ENCODE results near the gene GPR161. TPM values are rescaled to one million over a fixed set of nuclear protein-coding genes. Genes with fewer than 3 reads are reported as not detected.

Gene GPR161
- polyA plus RNA-seq, 2 of the 4 experiments (the other 2 are of a cell fraction) = 7.8 to 9.4 TPM

GRCh38 chr1:168134642-168135041 is 2.1 kb downstream of the GPR161 start (continued):
- TF ChIP-seq, protein P1, sequence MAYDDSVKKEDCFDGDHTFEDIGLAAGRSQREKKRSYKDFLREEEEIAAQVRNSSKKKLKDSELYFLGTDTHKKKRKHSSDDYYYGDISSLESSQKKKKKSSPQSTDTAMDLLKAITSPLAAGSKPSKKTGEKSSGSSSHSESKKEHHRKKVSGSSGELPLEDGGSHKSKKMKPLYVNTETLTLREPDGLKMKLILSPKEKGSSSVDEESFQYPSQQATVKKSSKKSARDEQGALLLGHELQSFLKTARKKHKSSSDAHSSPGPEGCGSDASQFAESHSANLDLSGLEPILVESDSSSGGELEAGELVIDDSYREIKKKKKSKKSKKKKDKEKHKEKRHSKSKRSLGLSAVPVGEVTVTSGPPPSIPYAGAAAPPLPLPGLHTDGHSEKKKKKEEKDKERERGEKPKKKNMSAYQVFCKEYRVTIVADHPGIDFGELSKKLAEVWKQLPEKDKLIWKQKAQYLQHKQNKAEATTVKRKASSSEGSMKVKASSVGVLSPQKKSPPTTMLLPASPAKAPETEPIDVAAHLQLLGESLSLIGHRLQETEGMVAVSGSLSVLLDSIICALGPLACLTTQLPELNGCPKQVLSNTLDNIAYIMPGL (CRISPR knock-in tag; IDR thresholded peaks at IDR 0.05; ENCODE audit: borderline replicate concordance) = no peak
- TF ChIP-seq BCL3 (IDR thresholded peaks at IDR 0.05) (no peak), TP53 (CRISPR knock-in tag; IDR thresholded peaks at IDR 0.05) (no peak), POLR2A (IDR thresholded peaks at IDR 0.05; ENCODE audit: low read length) (no peak), ZFP36 (IDR thresholded peaks at IDR 0.05; ENCODE audit: borderline replicate concordance, partially characterized antibody) (no peak), EP300 (IDR thresholded peaks at IDR 0.05) (no peak), HOXB13 (CRISPR knock-in tag; IDR thresholded peaks at IDR 0.05; ENCODE audit: low read depth) (no peak), BHLHE40 (IDR thresholded peaks at IDR 0.05; ENCODE audit: low read depth, low read length) (no peak), FOXS1 (CRISPR knock-in tag; IDR thresholded peaks at IDR 0.05) (no peak), PHF8 (IDR thresholded peaks at IDR 0.05; ENCODE audit: borderline replicate concordance, low read depth) (no peak)

- ATAC-seq (no peak), DNase-seq (ENCODE audit: low read depth in 1 of 2, low spot score in 1 of 2) (no peak), FAIRE-seq (no peak)
- ChIA-PET CTCF (interaction anchor here (1.8 to 2.2 kb wide), 3 partner anchors 12 to 52 kb away, joined by 5 to 10 read pairs (median 8); no protein-coding TSS in a partner anchor), POLR2A (no interaction called here)
- no peaks in the 10 kb centered on the region for H3K9me3 ChIP-seq
- 49% methylated on average over 1 of the region's 1 CpG for WGBS (ENCODE audit: missing lambda C conversion rate)
- TF ChIP-seq ESRRA (IDR thresholded peaks at IDR 0.05; ENCODE audit: borderline replicate concordance, low read length) (no peak), CBX8 (IDR thresholded peaks at IDR 0.05) (no peak), HOXB13 (CRISPR knock-in tag; IDR thresholded peaks at IDR 0.05; ENCODE audit: low read depth) (no peak), KDM5A (IDR thresholded peaks at IDR 0.05) (no peak), GATA3 (IDR thresholded peaks at IDR 0.05; ENCODE audit: borderline replicate concordance) (no peak), EHMT2 (IDR thresholded peaks at IDR 0.05; ENCODE audit: low read depth) (no peak), RFX5 (IDR thresholded peaks at IDR 0.05) (no peak), RNF2 (IDR thresholded peaks at IDR 0.05; ENCODE audit: borderline replicate concordance, low read depth) (no peak), NR3C1 (IDR thresholded peaks at IDR 0.05) (no peak), CTCF (IDR thresholded peaks at IDR 0.05) (no peak), CEBPB (IDR thresholded peaks at IDR 0.05) (no peak), RAD21 (conservative IDR thresholded peaks at IDR 0.05 in 1 of 2, IDR thresholded peaks at IDR 0.05 in 1 of 2) (no peak), HOXA7 (CRISPR knock-in tag; IDR thresholded peaks at IDR 0.05) (no peak)
- TF ChIP-seq, protein P2, sequence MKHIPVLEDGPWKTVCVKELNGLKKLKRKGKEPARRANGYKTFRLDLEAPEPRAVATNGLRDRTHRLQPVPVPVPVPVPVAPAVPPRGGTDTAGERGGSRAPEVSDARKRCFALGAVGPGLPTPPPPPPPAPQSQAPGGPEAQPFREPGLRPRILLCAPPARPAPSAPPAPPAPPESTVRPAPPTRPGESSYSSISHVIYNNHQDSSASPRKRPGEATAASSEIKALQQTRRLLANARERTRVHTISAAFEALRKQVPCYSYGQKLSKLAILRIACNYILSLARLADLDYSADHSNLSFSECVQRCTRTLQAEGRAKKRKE (CRISPR knock-in tag; IDR thresholded peaks at IDR 0.05; ENCODE audit: low read depth) = no peak
- no peak overlapping the region for H3K27ac ChIP-seq
- no peak overlapping the region for H3K4me2 ChIP-seq
- peaks cover 16% of the 10 kb centered on the region for H3K4me1 ChIP-seq
- no peak overlapping the region for H3K4me3 ChIP-seq
Observed at GRCh38 chr1:168134132-168134531, 2.6 kb downstream of the GPR161 start.

Data from A549 (cell line).